Tibial nerve (tissue), 4 donors: Measurements from ENCODE around the gene OSR1. TPM values are rescaled to one million over a fixed set of nuclear protein-coding genes. Genes with fewer than 3 reads are reported as not detected.

ENCODE experiments used
- DNase-seq, 2 donors: peaks; one replicate each; pipeline ENCODE4 v3.0.0-alpha.2; 2019; ENCODE audit warnings: low spot score in 2 of 2
- H3K27ac ChIP-seq, 4 donors: fragments of 200-600 bp; sonication (generic) in 3 of 4; one replicate each; pipeline ENCODE4 v1.5.1; 2017 to 2019; ENCODE audit warnings: mild to moderate bottlenecking in 1 of 4
- H3K27me3 ChIP-seq, 2 donors: fragments of 200-600 bp; sonication (generic) in 1 of 2; one replicate each; pipeline versions ENCODE4 v1.5.1 to v1.6.0; 2017 to 2019
- H3K36me3 ChIP-seq, 3 donors: fragments of 200-600 bp; sonication (generic); one replicate each; pipeline ENCODE4 v1.5.1; 2018 to 2019
- H3K4me1 ChIP-seq, 4 donors: fragments of 200-600 bp; sonication (generic) in 3 of 4; one replicate each; pipeline ENCODE4 v1.5.1; 2017 to 2019
- H3K4me3 ChIP-seq, 4 donors: fragments of 200-600 bp; sonication (generic) in 3 of 4; one replicate each; pipeline ENCODE4 v1.5.1; 2017 to 2019; ENCODE audit warnings: mild to moderate bottlenecking in 1 of 4, moderate library complexity in 1 of 4
- H3K9me3 ChIP-seq, 4 donors: fragments of 200-600 bp; sonication (generic) in 3 of 4; one replicate each; pipeline ENCODE4 v1.5.1; 2017 to 2019
- EP300 ChIP-seq, 2 donors: sonication (generic); formaldehyde crosslinking; IDR thresholded peaks; one replicate each; pipeline ENCODE4 v1.6.1; 2017; ENCODE audit warnings: antibody characterized with exemption in 2 of 2, mild to moderate bottlenecking in 1 of 2
- POLR2A ChIP-seq, 2 donors: fragments of 450-650 bp; IDR thresholded peaks; one replicate each; pipeline ENCODE4 v1.6.1; 2017; ENCODE audit warnings: antibody characterized with exemption in 2 of 2, mild to moderate bottlenecking in 2 of 2, moderate library complexity in 2 of 2
- whole genome bisulfite sequencing, 2 donors: methylation state at CpG; one replicate each; pipeline ENCODE4 v1.1.5; 2018; 5-methylcytosine and 5-hydroxymethylcytosine counted together
- total RNA-seq, 4 donors: library from RNA; depleted of rRNA; stranded (reverse); fragments of >200 nt; gene quantifications; one replicate each; pipeline ENCODE4 v1.1.0, GENCODE V29; 2016
- TF ChIP-seq, protein P1 (sequence below), 5 experiments: fragments of 200-600 bp in 3 of 5; fragments of 450-650 bp in 2 of 5; sonication (generic) in 3 of 5; IDR thresholded peaks; one replicate each; pipeline ENCODE4 v1.5.1; 2016 to 2019; ENCODE audit warnings: antibody characterized with exemption in 5 of 5, mild to moderate bottlenecking in 3 of 5, moderate library complexity in 2 of 5

The OSR1 gene
- total RNA-seq, 4 donors from 2014 or later, result 8.5 to 22.7 (median 17.9) TPM

DNA sequence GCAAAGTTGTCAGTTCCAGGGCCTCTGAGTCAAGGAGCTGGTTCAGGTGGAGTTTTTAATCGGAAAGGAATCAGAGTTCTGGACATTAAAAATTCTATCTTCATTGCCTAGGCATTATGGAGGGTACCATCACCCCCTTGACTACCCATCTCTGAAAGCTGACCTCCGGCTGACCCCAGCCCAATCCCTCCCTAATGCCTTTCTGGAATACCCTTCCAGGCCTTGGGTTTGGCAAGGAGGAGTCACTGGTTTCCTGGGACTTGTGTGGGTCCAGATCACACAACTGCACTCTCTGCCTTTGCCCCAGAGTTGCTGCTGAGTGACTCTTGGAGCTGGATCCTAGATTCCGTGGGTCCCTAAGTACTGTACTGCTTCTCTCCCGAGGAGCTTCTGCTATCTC, 1.0 kb upstream of the OSR1 start:
- Histone ChIP-seq H3K27me3 (peaks cover 0 to 93% of the 10 kb centered on the region in 2 donors), H3K4me3 (no peak overlapping the region), H3K9me3 (no peaks in the 10 kb centered on the region), H3K4me1 (peaks cover 0 to 67% (median 12%) of the 10 kb centered on the region in 4 donors), H3K36me3 (no peaks in the 10 kb centered on the region), H3K27ac (no peak overlapping the region)
- WGBS, 2 donors, result 84 to 87% methylated on average over 4 of the region's 4 CpGs
- DNase-seq, result no peak
- TF ChIP-seq, protein P1, sequence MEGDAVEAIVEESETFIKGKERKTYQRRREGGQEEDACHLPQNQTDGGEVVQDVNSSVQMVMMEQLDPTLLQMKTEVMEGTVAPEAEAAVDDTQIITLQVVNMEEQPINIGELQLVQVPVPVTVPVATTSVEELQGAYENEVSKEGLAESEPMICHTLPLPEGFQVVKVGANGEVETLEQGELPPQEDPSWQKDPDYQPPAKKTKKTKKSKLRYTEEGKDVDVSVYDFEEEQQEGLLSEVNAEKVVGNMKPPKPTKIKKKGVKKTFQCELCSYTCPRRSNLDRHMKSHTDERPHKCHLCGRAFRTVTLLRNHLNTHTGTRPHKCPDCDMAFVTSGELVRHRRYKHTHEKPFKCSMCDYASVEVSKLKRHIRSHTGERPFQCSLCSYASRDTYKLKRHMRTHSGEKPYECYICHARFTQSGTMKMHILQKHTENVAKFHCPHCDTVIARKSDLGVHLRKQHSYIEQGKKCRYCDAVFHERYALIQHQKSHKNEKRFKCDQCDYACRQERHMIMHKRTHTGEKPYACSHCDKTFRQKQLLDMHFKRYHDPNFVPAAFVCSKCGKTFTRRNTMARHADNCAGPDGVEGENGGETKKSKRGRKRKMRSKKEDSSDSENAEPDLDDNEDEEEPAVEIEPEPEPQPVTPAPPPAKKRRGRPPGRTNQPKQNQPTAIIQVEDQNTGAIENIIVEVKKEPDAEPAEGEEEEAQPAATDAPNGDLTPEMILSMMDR (IDR thresholded peaks at IDR 0.05), result no peak
- TF ChIP-seq POLR2A (IDR thresholded peaks at IDR 0.05) (no peak), EP300 (IDR thresholded peaks at IDR 0.05) (no peak)

DNA sequence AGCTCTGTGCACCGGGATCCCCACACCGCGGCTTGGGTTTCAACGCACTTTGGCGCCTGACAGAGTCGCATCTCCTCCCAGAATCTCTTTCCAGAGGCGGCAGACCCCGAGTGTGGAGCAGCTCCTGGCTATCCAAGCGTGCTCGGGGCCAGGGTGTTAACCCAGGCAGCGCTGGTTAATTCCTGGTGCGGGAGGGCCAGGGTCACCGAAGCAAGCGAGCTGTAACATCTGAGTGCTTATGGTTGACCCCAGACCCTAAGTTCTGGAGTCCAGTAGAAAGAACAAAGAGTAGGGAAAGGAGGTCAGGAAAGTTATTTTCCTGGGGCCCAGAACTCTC, 566 bp upstream of the OSR1 start:
- peaks cover 0 to 68% (median 12%) of the 10 kb centered on the region in 4 donors for H3K4me1 ChIP-seq
- H3K36me3 ChIP-seq, result no peaks in the 10 kb centered on the region
- peaks cover 0 to 93% of the 10 kb centered on the region in 2 donors for H3K27me3 ChIP-seq
- peak overlapping the region in 2 of 4 donors; percentile 18 to 58 for H3K27ac ChIP-seq
- no peaks in the 10 kb centered on the region for H3K9me3 ChIP-seq
- WGBS, 2 donors, result 16 to 24% methylated on average over 14 of the region's 14 CpGs
- TF ChIP-seq EP300 (IDR thresholded peaks at IDR 0.05) (no peak), POLR2A (IDR thresholded peaks at IDR 0.05) (no peak)
- TF ChIP-seq, protein P1 (IDR thresholded peaks at IDR 0.05), result no peak
- H3K4me3 ChIP-seq, result peak overlapping the region; percentile 33 to 55 (median 48)
- no peak for DNase-seq

DNA sequence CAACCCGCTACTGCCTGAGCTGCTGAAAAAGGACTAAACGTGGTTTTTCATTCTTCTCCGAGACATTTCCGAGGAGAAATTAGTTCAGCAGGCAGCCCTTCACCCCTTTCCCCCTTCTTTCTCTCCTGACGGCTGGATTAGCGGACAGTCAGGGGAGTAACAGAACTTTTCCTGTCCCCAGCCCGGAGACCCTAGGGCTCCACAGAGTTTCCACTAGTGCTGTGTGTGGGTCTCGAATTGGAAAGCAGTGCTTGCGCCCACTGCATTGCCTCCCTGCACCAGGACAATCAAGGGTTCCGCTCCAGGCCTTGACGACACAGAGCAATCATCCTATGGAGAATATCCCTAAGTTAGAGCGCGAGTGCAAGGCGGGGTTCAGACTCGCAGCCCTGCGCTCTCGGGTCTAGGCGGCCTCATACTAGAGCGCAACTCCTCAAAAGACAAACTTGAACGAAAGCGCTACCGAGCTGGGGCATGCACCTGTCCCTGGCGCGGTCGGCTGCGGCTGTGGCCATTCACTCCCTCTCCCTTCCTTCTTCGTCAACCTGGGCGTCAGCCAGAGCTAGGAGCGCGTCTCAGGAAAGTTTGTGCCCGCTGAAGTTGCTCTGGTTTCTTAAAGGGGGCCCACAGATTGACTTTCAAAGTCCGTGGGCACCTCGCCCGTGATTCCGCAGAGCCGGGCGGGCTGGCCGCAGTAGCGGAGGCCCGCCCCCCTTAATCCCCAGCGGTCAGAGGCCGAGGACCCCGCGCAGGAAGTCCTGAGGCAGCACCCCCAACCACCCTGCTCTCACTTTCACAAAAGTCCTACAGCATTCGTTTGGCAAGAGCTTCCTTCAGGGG, 801 bp downstream of the OSR1 start:
- Histone ChIP-seq H3K27ac (peak overlapping the region in 3 of 4 donors; percentile 11 to 63 (median 58)), H3K4me3 (peak overlapping the region; percentile 33 to 55 (median 48)), H3K9me3 (no peaks in the 10 kb centered on the region), H3K4me1 (peaks cover 0 to 61% (median 12%) of the 10 kb centered on the region in 4 donors), H3K36me3 (no peaks in the 10 kb centered on the region), H3K27me3 (peaks cover 0 to 95% of the 10 kb centered on the region in 2 donors)
- DNase-seq, result no peak
- peak in 1 of 2 donors; percentile 25 for TF ChIP-seq EP300 (IDR thresholded peaks at IDR 0.05)
- TF ChIP-seq POLR2A (IDR thresholded peaks at IDR 0.05), result no peak
- TF ChIP-seq, protein P1 (IDR thresholded peaks at IDR 0.05), result no peak
- 3 to 4% methylated on average over 41 to 45 of the region's 45 CpGs for WGBS, 2 donors

DNA sequence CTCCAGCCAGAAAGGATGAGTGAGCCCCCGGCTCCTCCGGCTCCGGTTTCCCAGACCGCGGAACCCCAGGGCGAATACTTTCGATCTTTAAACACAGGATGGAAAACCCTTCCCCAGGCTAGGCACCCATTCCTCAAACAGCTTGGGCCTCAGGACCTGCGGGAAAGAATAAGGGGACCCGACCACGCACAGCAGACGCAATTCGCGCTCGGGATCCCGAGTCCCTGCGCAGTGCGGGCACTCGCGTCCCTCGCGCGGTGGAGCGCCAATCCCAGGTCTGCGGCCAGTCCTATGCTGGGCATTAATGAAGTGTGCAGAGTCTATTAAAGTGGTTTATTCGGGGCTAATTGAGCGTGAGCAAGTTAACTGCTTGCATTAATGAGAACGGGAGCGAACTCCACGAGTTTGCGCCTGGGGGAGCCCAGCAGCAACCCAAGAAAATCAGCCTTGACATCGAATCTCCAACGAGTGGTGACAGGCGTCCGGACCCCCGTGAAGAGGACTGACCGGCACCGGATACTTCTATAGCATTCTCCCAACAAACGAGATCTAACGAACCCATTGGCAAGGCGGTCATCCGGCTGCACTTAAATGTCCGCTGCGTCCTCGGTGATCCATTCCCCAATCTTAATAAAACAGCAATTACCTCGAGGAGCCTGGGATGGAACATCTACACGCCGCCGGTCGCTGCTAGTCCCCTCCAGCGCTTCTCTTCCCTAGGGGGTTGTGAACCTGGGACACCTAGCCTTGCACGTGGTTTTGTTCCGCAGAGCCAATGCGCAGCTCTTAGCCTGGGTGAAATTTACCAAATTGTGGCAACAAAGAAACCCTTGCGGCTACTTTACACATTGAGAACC, 1.6 kb downstream of the OSR1 start:
- no peak for DNase-seq
- 26 to 33% methylated on average over 42 to 53 of the region's 54 CpGs for WGBS, 2 donors
- H3K27me3 ChIP-seq, result peaks cover 0 to 100% of the 10 kb centered on the region in 2 donors
- H3K36me3 ChIP-seq, result no peaks in the 10 kb centered on the region
- H3K9me3 ChIP-seq, result no peaks in the 10 kb centered on the region
- TF ChIP-seq POLR2A (IDR thresholded peaks at IDR 0.05), result no peak
- peak in 1 of 2 donors; percentile 64 for TF ChIP-seq EP300 (IDR thresholded peaks at IDR 0.05)
- TF ChIP-seq, protein P1 (IDR thresholded peaks at IDR 0.05), result no peak
- peak overlapping the region; percentile 33 to 55 (median 48) for H3K4me3 ChIP-seq
- H3K27ac ChIP-seq, result peak overlapping the region in 1 of 4 donors; percentile 58
- peaks cover 0 to 66% (median 15%) of the 10 kb centered on the region in 4 donors for H3K4me1 ChIP-seq
